HG02840 (cell line): ENCODE data around the gene FAM156A.
A peak's percentile ranks its signal among the peaks of the same experiment; 100 is the strongest.
"Not testable (repeated sequence)": the region's sequence is repeated elsewhere in the genome, so short reads cannot be mapped to it uniquely, and the experiment has no call there.

Experiments used
- ATAC-seq: cut with Tn5 transposase; IDR thresholded peaks from one replicate; pipeline ENCODE4 v1.9.1; 2021; ENCODE audit warnings: mild to moderate bottlenecking, moderate library complexity, moderate number of reproducible peaks; ENCODE audit not compliant: unreplicated experiment, low FRiP score

Gene FAM156A

GRCh38 chrX:52967922-52968321, 9.6 kb upstream of the FAM156A start:
- not testable (repeated sequence) for ATAC-seq

DNA sequence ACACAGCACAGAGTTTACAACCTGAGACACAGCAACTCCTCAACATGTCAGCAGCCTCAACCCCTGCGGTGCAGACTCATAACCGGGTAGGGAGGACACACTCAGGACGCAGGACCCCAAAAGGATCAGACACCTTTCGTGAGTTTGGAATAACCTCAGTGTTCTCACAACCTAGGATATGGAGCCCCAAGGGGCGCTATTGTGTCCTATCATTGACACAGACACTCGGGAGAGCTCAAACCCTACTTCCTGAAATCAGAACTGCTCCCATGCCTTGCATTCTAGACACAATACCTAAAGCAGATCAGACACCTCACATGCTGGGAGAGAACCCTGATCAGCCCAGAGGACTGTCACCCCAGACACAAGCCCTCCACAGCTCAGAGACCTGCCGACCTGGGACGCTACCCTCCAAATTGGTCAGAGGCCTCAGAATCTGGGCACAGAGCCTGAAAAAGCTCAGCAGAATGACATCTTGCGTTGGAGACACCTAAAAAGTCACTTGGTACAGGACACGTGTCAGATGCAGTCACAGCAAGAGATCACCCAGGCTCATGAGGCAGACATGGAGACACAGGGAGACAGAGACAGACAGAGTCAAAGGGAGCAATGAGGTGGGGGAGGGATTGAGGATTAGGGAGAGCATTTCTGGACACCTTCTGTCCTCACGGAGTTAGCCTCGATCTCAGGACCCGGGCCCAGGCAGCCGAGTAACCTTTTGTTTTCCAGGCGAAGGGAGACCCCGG, 8.8 kb upstream of the FAM156A start:
- not testable (repeated sequence) for ATAC-seq

GRCh38 chrX:52958961-52959360, 643 bp upstream of the FAM156A start:
- peak; percentile 8 for ATAC-seq

- ATAC-seq: not testable (repeated sequence)
These were observed 8.4 kb downstream of the FAM156A start for GRCh38 chrX:52949884-52950283.

- ATAC-seq: not testable (repeated sequence)
These were observed 9.0 kb downstream of the FAM156A start for GRCh38 chrX:52949325-52949724.

DNA sequence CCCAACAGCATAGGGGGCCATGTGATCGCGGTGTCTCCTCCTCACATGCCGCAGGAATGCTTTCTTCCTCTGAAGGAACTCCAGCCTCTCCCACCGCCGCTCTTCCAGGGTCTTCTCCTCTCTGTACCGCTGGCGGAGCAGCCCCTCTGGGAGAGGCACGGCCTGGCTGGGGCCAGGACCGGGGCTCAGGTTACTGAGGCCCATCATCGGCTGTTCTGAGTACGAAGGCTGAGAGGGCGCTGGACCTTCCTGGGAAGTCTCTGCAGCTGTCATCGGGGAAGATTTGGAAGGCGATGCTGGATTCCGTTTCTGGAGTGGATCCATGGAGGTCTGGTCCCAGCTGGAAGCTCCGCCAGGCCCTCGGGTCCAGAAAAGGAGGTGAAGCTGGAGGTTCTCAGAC, 10.1 kb downstream of the FAM156A start:
- not testable (repeated sequence) for ATAC-seq

GRCh38 chrX:52947501-52947900, 10.8 kb downstream of the FAM156A start:
- ATAC-seq: not testable (repeated sequence)

DNA sequence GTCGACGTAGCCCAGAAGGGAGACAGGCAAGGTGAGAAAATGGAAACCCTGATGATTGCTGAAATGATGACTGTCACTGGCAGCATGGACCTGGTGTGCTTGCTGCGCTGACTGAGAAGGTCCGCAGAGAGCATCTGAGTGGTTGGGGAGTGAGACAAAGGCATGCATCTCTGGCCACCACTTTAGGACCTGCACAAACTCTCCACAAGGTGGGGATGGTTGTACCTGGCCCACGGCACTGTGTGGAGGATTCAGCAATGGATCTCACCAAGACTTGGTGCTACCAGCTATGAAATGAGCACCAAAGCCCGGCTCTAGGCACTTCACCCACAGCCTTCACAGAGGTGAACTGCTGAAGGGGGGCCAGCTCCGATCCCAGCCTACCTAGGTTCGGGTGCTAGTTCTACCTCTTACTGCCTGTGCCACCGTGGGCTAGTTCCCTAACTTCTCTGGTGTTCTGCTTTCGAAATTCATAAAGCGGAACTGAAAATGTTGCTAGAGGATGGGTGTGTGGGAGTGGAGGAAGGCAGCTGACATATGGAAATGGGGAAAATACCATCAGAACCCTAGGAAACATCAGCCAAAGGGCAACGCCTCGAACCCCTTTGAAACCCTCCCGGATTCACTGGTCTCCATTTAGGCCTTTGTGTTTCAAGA, 12.4 kb downstream of the FAM156A start:
- not testable (repeated sequence) for ATAC-seq

DNA sequence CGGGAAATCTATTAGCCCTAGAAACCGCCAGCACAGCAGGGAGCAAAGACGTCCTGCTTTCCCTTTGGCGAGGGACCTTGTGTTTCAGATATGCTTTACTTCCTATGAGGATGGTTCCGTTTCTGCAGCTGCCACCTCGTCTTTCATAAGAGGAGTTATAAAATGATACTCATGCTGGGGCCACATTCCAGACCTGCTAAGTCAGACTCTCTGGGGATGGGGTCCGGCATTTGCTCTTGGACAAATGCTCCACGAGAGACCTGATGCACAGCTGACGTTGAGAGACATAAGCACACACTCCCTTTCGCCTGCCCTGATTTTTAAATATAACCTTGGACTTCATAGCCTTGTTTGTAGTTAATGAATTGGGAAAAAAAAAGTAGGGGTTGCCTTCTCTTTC, 16.6 kb downstream of the FAM156A start:
- not testable (repeated sequence) for ATAC-seq

- ATAC-seq: not testable (repeated sequence)
These were observed 17.6 kb downstream of the FAM156A start for GRCh38 chrX:52940704-52941103.

DNA sequence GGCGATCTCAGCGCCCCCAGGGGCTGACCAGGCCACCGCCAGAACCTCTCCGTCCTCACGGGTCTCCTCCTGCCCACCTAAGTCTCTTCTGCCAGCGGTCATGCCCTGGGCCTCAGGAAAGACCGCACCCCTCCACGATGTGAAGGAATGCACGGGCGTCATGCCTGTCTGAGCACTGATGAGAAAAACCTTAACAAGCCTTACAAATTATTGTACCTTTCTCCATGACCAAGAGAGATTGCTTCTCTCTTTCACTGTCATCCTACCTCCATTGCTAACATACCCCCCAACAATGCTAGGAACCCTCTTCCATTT, 22.9 kb downstream of the FAM156A start:
- ATAC-seq: not testable (repeated sequence)

- peak; percentile 93 for ATAC-seq
These were observed 23.4 kb downstream of the FAM156A start for GRCh38 chrX:52934704-52935469.

DNA sequence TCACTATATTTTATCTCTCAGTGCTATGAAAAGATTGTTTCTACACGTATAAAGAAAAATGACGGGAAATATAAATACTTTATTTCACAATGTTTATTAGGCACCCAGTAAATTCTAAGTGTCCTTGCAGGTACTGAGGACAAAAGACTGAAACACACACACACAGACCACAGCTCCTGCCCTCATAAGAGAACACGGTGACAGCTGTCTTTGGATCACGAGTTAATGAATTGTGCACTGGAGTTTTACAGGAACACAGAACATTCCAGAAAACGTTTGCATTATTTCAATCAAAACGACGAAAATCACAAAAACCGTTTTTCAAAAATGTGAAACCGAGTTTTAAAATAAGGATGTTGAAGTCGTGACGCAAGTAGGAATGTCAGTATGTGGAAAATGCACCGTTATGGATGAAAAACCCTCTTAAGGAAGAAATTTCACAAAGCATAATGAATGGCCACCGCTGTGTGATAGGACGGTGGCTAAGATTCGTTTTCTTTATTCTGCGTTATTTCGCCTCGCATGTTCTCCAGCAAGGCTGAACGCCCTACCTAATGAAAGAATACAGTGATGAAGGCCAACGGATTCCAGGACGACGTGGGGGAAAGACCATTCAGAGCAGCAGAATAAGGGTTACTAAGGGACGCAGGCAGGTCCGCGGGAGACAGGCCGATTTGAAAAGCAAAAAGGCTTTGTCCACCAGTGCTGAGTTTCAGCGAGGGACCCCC, 24.2 kb downstream of the FAM156A start:
- no peak for ATAC-seq

GRCh38 chrX:52933213-52933612, 25.1 kb downstream of the FAM156A start:
- no peak for ATAC-seq

DNA sequence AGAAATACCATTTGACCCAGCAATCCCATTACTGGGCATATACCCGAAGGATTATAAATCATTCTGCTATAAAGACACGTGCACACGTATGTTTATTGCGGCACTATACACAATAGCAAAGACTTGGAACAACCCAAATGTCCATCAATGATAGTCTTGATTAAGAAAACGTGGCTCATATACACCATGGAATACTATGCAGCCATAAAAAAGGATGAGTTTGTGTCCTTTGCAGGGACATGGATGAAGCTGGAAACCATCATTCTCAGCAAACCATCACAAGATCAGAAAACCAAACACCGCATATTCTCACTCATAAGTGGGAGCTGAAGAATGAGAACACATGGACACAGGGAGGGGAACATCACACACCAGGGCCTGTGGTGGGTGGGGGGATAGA, 28.1 kb downstream of the FAM156A start:
- ATAC-seq: not testable (repeated sequence)

DNA sequence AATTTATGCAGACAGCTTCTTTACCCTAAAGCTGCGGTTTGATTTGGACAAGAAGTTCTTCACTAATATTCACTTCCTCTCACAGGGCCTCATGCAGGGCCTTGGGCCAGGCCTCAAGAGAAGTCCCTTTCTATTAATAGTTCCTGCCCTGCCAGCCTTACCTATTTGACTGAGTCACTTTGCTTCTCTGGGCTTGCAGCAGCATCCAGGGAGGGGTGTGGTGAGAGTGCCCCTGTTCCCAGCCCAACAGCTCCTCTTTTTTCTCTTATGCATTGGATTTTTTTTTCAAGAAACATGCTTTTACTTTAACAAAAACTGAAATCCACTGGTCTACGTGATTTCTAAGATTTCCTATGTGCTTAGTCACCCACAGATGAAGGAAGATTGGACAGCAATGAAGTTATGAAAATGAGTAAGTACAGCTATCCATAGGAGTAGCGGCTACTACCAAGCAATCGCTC, 34.5 kb downstream of the FAM156A start:
- ATAC-seq: no peak

DNA sequence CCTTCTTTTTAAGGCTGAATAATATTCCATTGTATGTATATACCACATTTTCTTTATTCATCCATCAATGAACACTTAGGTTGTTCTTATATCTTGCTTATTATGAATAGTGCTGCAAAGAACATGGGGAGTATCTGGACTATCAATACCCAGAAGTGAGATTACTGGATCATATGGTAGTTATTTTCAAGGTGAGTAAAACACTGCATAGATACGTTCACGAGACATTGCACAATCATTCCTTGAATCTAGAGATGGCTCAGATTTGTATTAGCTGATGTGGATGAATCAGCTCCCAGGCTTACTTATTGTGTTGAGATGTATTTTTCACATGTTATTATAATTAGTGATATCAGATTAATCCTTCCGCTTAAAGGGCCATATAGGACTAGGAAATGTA, 43.6 kb downstream of the FAM156A start:
- ATAC-seq: not testable (repeated sequence)

DNA sequence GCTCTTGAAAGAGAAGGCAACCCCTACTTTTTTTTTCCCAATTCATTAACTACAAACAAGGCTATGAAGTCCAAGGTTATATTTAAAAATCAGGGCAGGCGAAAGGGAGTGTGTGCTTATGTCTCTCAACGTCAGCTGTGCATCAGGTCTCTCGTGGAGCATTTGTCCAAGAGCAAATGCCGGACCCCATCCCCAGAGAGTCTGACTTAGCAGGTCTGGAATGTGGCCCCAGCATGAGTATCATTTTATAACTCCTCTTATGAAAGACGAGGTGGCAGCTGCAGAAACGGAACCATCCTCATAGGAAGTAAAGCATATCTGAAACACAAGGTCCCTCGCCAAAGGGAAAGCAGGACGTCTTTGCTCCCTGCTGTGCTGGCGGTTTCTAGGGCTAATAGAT, 44.6 kb downstream of the FAM156A start:
- ATAC-seq: not testable (repeated sequence)

DNA sequence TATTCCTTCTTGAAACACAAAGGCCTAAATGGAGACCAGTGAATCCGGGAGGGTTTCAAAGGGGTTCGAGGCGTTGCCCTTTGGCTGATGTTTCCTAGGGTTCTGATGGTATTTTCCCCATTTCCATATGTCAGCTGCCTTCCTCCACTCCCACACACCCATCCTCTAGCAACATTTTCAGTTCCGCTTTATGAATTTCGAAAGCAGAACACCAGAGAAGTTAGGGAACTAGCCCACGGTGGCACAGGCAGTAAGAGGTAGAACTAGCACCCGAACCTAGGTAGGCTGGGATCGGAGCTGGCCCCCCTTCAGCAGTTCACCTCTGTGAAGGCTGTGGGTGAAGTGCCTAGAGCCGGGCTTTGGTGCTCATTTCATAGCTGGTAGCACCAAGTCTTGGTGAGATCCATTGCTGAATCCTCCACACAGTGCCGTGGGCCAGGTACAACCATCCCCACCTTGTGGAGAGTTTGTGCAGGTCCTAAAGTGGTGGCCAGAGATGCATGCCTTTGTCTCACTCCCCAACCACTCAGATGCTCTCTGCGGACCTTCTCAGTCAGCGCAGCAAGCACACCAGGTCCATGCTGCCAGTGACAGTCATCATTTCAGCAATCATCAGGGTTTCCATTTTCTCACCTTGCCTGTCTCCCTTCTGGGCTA, 48.9 kb downstream of the FAM156A start:
- not testable (repeated sequence) for ATAC-seq

DNA sequence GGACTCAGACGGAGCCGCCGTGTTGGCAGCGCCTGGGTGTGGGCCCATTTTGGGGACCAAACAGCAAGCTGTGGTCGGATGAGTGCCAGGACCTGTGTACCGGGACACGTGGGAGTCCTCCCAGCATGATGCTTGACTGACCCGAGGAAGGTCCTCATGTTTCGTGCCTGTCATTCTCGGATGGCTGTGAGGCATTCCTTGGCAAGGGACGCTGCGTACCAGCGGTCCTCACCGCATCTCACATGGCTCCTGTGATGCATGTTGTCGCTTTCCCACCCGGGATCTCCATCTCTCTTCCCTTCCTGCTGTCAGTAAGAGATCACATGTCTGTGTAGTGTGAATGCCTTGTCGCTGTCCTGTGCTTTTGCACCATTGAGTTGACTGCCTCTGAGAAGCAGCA, 50.4 kb downstream of the FAM156A start:
- not testable (repeated sequence) for ATAC-seq
